Choroid plexus epithelial cell (primary cell): ENCODE measurements around the gene DPYD.

ENCODE experiments used
- DNase-seq: peaks from one replicate; pipeline ENCODE4 v3.0.0-alpha.2; 2010; ENCODE audit warnings: low read depth
- H3K4me3 ChIP-seq: 2 replicates; pipeline ENCODE4 v1.5.1; 2011; ENCODE audit warnings: low read depth, mild to moderate bottlenecking, control low read depth, low read length, moderate library complexity
- CTCF ChIP-seq: conservative IDR thresholded peaks from 2 replicates; pipeline ENCODE4 v1.5.1; 2011; ENCODE audit warnings: low read depth, mild to moderate bottlenecking, control low read depth, inconsistent platforms, low read length, moderate library complexity

The DPYD gene

DNA sequence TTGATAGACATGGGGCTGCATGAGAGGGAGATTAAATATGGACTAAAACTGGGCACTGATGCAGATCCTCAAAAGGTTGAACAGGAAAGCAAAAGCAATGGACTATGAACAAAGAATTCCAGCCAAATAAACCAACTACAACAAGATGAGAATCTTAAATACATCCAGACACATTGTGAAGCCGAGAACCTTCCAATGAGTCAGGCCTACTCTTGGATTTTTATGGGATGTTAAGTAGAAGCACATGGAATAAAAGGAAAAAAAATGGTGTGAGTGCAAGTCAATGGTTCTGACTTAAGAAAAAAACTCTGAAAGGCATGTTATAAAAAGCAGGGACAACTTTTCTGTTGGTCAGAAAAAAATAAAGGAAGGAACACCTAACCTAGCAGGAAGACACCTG lies 227.2 kb downstream of the DPYD start:
- DNase-seq = no peak
- TF ChIP-seq CTCF = no peak
- H3K4me3 ChIP-seq = no peak overlapping the region

- no peak for TF ChIP-seq CTCF
- no peak overlapping the region for H3K4me3 ChIP-seq
- DNase-seq = no peak
Measured at GRCh38 chr1:97691325-97691724, 229.5 kb downstream of the DPYD start.

GRCh38 chr1:97685360-97685759 lies 235.5 kb downstream of the DPYD start:
- H3K4me3 ChIP-seq = no peak overlapping the region
- DNase-seq = no peak
- no peak for TF ChIP-seq CTCF

DNA sequence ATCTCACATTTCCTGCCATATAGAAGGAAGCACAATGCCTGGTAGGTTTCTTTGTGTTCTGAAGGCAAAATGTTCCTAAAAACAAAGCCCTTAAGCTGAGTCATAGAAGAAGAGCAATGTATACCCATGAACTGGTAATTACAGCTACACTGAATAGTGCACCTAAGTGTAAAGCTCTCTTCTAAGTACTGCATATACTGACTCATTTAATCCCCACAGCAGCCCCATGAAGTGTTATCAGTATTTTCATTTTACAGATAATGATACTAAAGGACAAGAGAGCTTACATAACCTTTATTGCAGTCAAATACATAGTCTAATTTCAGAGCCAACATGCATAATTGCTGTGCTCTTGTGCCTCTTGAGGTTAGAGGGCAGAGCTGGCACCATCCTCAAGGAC lies 239.9 kb downstream of the DPYD start:
- no peak for TF ChIP-seq CTCF
- H3K4me3 ChIP-seq = no peak overlapping the region
- DNase-seq = peak; percentile 8

GRCh38 chr1:97680470-97680869 lies 240.4 kb downstream of the DPYD start:
- no peak for TF ChIP-seq CTCF
- peak; percentile 1 for DNase-seq
- H3K4me3 ChIP-seq = no peak overlapping the region

GRCh38 chr1:97677702-97678101 lies 243.1 kb downstream of the DPYD start:
- H3K4me3 ChIP-seq = no peak overlapping the region

More at GRCh38 chr1:97677702-97678101, 243.1 kb downstream of the DPYD start:
- no peak for DNase-seq
- no peak for TF ChIP-seq CTCF
